HepG2 (cell line): Measurements from ENCODE around the gene NCBP2L.

Experiments used
- ZNF589 ChIP-seq: sonication (generic); formaldehyde crosslinking; conservative IDR thresholded peaks from 2 replicates; pipeline ENCODE4 v1.8.0; 2022; ENCODE audit warnings: mild to moderate bottlenecking, moderate library complexity, missing genetic modification reagents
- TF ChIP-seq, protein P1 (sequence below): sonication (generic); formaldehyde crosslinking; IDR thresholded peaks from 2 replicates; pipeline ENCODE4 v1.5.0; 2020; ENCODE audit warnings: mild to moderate bottlenecking, missing genetic modification reagents, moderate library complexity

DNA sequence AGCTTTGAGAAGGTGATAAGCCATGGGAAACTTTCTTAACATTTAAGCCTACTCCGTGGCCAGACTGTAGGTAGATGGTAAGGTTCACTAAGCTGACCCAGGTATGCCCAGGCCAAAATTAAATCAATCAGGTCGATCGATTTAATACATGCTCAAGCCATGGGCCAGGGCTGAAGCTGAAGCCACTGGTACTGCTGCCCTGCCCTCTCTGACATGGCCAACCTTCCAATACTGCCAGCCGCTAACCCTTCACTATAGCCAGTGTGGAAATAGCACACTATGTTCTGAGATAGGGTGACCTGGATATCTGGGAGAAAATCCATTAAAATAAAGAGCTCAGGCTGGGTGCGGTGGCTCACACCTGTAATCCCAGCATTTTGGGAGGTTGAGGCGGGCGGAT is 33.5 kb upstream of the NCBP2L start:
- TF ChIP-seq ZNF589 (CRISPR knock-in tag) = no peak
- TF ChIP-seq, protein P1, sequence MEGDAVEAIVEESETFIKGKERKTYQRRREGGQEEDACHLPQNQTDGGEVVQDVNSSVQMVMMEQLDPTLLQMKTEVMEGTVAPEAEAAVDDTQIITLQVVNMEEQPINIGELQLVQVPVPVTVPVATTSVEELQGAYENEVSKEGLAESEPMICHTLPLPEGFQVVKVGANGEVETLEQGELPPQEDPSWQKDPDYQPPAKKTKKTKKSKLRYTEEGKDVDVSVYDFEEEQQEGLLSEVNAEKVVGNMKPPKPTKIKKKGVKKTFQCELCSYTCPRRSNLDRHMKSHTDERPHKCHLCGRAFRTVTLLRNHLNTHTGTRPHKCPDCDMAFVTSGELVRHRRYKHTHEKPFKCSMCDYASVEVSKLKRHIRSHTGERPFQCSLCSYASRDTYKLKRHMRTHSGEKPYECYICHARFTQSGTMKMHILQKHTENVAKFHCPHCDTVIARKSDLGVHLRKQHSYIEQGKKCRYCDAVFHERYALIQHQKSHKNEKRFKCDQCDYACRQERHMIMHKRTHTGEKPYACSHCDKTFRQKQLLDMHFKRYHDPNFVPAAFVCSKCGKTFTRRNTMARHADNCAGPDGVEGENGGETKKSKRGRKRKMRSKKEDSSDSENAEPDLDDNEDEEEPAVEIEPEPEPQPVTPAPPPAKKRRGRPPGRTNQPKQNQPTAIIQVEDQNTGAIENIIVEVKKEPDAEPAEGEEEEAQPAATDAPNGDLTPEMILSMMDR = no peak
